ENCODE data around the gene CABLES1.
"Not testable (repeated sequence)": the region's sequence is repeated elsewhere in the genome, so short reads cannot be mapped to it uniquely, and the experiment has no call there.

The CABLES1 gene

DNA sequence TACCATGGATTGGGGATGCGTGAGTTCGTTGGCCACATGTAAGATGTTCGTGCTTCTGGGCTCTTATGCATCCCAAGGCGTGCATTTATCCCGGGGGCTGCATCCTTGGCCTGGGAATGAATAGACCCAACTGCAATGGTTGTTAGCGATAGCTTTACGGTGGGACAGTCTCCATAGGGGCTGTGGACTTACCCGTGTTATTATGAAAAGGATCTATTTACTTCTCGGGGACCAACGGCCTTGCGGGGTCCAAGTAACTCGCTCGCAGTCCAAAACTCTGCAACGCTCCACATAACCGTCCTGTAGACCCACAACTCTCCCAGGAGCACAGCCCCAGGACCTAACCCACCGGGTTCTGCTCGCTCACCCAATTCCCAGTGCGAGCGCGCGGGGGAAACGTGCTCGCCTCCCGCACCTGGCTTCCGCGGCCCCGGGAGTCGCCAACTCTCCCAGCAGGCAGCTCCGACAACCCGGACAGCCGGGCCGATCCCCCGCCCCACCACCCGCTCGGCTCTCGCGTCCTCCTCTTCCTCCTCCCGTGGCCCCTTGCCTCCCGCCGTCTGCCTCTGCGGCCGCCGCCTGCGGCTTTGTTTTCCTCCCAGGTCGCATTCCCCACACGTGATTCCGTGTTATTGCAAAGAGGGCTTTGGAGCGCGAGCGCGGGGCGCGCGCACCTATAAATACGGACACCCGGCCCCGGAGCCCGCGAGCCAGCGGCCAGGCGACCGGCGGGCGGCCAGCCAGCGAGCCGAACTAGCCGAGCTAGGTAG, at the start of gene CABLES1:
Gene CABLES1, plus strand, starts transcription at position 706 of the 770 bp plus-strand sequence. CDS start 278 bp downstream, outside the sequence.
- DNase-seq, result peak; percentile 32

DNA sequence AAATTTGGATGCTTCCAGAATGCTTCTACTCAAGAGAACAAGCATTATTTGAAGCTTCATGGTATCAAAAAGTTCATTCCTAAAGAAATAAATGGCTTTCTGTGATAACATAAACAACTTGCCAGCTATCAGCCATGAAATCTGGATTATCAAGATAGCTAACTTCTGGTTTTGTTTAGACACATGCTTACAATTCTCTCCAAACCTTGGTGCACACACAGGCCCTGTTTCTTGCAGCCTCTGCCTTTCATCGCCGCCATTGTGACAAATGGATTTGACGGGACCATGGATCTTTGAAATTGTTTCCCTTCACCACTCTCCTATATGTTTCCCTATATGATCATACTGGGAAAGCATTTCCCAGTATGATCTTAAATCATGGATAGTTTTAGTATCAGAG, 47.9 kb upstream of the CABLES1 start:
- DNase-seq, result no peak

- DNase-seq, result no peak
Measured at GRCh38 chr18:23088310-23088709, 47.0 kb upstream of the CABLES1 start.

GRCh38 chr18:23091017-23091993, 44.0 kb upstream of the CABLES1 start:
- peak; percentile 44 for DNase-seq

- DNase-seq, result no peak
Measured at GRCh38 chr18:23092121-23092520, 43.2 kb upstream of the CABLES1 start.

DNA sequence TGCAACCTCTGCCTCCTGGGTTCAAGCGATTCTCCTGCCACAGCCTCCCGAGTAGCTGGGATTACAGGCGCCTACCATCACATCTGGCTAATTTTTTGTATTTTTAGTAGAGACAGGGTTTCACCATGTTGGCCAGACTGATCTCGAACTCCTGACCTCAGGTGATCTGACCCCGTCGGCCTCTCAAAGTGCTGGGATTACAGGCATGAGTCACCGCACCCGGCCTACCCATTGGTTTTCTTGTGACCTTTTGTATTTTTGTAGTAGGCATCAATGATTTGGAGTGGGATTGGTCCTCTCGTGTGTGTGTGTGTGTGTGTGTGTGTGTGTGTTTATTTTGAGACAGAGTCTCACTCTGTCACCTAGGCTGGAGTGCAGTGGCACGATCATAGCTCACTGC, 42.2 kb upstream of the CABLES1 start:
- DNase-seq, result not testable (repeated sequence)

DNA sequence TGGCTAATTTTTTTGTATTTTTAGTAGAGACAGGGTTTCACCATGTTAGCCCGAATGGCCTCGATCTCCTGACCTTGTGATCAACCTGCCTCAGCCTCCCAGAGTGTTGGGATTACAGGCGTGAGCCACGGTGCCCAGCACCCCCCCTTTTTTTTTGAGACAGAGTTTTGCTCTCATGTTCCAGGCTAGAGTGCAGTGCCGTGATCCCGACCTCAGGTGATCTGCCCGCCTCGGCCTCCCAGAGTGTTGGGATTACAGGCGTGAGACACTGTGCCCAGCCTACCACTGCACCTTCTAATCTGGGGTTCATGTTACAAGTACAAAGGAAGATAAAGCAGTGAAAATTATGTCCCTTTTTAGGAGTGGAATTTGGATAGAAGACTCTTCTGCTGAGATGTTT, 41.5 kb upstream of the CABLES1 start:
- no peak for DNase-seq

DNA sequence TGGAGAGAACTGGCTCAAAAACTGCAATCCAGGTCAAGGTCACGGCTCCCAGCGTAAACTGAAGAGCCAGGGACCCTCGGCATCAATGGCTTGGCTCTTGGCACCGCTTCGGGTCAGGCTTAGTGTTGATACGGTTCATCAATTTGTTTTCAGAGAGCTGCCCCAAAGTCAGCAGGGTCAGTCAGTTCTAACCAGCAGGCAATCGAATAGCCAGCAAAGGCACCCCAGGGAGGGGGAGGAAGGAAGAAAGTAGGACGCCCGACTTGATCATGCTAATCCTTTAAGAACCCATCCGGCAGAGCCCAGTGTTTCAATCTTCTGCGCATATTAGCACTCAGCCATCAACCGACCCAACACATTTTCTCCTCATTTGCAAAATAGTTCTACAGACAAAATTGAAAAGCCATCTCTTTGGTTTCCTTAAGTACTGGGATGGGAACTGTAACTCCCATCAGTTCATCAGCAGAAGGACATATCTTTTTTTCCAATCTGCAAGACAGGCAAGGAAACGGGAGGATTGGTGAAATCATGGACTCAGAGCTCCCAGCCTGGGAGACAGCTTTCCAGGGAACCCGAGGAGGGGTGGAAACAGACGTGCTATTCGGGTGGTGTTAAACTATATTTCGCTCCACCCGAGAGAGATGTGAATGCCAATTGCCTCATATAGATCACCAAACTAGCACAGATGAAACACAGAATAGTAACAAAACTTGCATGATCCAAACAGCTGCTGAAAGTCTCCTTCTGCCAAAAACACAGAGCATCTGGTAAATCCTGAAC, 40.7 kb upstream of the CABLES1 start:
- no peak for DNase-seq

- no peak for DNase-seq
Measured at GRCh38 chr18:23095463-23095862, 39.8 kb upstream of the CABLES1 start.

- DNase-seq, result not testable (repeated sequence)
Measured at GRCh38 chr18:23097016-23097415, 38.3 kb upstream of the CABLES1 start.

- DNase-seq, result no peak
Measured at GRCh38 chr18:23099621-23100020, 35.7 kb upstream of the CABLES1 start.

DNA sequence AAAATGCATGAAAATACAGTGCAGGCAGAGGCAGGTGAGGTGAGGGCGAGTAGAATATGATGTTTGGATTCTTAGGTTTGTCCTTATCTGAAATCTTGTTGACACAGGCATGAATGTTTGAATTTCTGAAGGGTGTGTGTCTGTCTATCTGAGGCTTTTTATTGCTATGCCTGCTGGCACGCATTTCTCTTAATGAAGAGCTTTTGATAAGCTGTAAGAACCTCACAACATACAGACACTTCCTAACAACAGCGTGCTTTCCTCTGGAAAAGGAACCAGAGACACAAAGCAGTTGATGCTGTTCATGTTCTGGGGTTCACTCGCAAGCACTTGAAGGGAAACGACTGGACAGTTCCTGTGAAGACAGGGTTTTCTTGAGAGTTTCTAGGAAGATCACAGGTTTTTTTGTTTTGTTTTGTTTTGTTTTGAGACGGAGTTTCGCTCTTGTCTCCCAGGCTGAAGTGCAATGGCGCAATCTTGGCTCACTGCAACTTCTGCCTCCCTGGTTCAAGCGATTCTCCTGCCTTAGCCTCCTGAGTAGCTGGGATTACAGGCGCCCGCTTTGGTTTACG, 33.3 kb upstream of the CABLES1 start:
- DNase-seq, result no peak

DNA sequence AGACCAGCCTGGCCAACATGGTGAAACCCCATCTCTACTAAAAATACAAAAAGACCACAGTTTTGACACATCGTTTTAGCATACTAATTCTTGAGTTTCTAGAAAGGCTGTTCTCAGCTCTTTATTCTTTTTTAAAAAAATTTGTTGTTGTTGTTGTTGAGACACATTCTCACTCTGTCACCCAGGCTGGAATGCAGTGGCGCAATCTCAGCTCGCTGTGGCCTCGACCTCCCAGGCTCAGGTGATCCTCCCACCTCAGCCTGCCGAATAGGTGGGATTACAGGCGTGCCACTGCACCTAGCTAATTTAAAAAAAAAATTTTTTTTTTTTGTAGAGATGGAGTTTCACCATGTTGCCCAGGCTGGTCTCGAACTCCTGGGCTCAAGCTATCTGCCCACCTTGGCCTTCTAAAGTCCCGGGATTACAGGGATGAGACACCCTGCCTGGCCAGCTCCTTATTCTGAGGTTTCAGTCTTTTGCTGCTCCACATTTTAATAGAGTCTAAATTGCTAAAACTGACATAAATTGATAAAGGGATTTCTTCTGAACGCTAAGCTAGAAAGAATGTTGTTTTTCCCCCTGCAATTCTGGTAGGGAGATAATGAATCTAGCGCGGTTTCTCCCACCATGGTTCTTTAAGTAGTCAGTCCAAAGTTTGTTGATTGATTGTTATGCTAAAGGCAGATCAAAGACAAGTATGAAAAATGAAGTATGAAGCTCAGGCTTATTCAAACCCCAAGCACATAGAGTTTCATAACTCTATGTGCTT, 32.6 kb upstream of the CABLES1 start:
- no peak for DNase-seq

DNA sequence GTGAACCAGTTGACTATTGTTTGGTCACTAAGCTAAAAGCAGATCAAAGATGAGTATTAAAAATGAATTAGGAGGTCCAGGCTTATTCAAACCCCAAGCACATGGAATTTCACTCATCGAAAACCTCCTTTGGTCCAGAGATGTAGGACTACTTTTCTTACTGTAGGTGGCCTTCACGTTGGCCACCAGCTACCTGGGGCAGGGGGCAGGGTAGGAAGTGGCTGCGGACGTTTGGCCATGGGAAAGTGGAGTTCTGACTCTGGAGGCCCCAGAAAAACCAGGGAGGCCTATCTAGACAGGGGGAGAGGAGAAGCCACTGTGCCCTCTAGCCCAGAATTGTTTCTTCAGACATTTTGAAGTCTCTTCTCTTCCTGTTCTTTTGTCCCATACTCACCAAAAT, 31.8 kb upstream of the CABLES1 start:
- no peak for DNase-seq

- DNase-seq, result no peak
Measured at GRCh38 chr18:23105030-23105429, 30.3 kb upstream of the CABLES1 start.

DNA sequence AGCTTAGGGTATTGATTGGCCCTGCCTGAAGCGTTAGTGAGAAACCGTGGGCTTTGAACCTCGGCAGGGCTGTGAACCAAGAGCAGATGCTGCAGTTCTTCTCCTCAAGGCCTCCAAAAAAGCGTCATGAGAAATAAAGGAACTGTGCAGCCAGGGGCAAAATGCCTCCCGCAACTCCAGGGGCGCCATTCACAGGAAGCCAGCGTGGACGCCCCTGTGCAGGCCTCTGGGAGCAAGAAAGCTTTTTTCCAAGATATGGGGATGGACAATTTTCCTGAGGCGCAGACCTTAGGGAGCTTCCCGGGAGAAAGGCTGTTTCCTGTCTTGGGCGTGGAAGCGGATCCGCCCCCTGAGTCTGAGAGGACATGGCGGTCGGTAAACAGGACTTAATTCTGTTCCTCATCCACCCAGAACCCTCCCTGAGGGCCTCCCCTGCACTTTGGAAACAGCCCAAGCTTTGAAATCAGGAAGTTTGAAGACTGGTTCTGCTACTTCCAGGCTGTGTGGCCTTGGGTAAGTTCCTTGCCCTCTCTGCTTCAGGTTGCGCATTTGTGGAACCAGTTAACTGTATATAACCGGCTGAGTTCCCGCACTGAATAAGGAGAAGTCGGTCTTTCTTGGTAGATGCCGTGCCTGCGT, 29.6 kb upstream of the CABLES1 start:
- DNase-seq, result no peak

- no peak for DNase-seq
Measured at GRCh38 chr18:23106575-23106974, 28.7 kb upstream of the CABLES1 start.

GRCh38 chr18:23107718-23108117, 27.6 kb upstream of the CABLES1 start:
- DNase-seq, result no peak

GRCh38 chr18:23108496-23108895, 26.8 kb upstream of the CABLES1 start:
- no peak for DNase-seq

- not testable (repeated sequence) for DNase-seq
Measured at GRCh38 chr18:23109163-23109562, 26.1 kb upstream of the CABLES1 start.

DNA sequence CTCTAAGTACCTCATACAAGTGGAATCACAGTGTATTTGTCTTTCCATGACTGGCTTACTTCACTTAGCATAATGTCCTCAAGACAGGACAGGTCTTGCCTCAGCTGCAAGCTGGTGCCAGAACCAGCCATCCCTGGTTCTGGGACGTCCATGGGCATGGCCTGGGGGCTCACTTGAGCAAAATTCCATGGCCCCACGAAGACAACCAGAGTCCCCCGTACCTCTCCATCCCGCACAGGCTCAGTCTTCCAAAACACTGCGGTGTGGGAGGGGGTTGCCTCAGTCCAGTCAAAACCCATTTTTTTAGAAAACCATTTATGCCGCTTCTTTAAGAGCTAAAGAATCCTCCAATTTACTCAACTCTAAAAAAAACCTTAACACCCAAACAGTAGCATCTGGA, 21.7 kb upstream of the CABLES1 start:
- no peak for DNase-seq

All from activated CD4-positive, alpha-beta T cell treated with anti-CD3 and anti-CD28 coated beads, Interleukin-10, Interleukin-2, amounts not matched to agents 100 ng/mL and 50 ng/mL, durations not matched to agents 16 hours and 8 hours (primary cell).